CD4-positive, alpha-beta T cell (primary cell): Measurements from ENCODE around the gene CAMK4. TPM values are rescaled to one million over a fixed set of nuclear protein-coding genes. Genes with fewer than 3 reads are reported as not detected.

ENCODE experiments used
- ATAC-seq: fragments of 200-7000 bp; cut with Tn5 transposase; one replicate; pipeline ENCODE4 v1.10.0; 2022; ENCODE audit warnings: mild to moderate bottlenecking; ENCODE audit not compliant: poor library complexity
- CTCF ChIA-PET: fragments of 350-600 bp; sonication (Branson Sonifier 250); formaldehyde crosslinking; loops from one replicate; lab custom pipeline; 2021; ENCODE audit warnings: antibody characterized with exemption, inconsistent platforms; lab: Charles Lee
- POLR2A ChIA-PET: fragments of 350-600 bp; sonication (Branson Sonifier 250); formaldehyde crosslinking; loops from one replicate; lab custom pipeline; 2021; ENCODE audit warnings: antibody characterized with exemption, inconsistent platforms; lab: Charles Lee
- DNase-seq, 14 experiments: peaks; one replicate each; pipeline ENCODE4 v3.0.0-alpha.2; 2013 to 2020; ENCODE audit warnings: mixed read lengths in 2 of 14
- H3K27ac ChIP-seq, 2 donors: one replicate each; pipeline versions ENCODE4 v1.5.1 to v1.7.0; 2013; ENCODE audit warnings: low read length in 2 of 2, low read depth in 1 of 2, mild to moderate bottlenecking in 1 of 2
- H3K27me3 ChIP-seq, 2 experiments: 1 replicate in 1 of 2; 2 replicates in 1 of 2; pipeline versions ENCODE4 v1.6.1 to v1.7.0; 2013; ENCODE audit warnings: low read length in 2 of 2, control low read depth in 1 of 2, mild to moderate bottlenecking in 1 of 2, moderate library complexity in 1 of 2; ENCODE audit not compliant: insufficient read depth in 2 of 2, control insufficient read depth in 1 of 2
- H3K36me3 ChIP-seq: one replicate; pipeline ENCODE4 v1.6.1; 2013; ENCODE audit warnings: low read length, control low read depth; ENCODE audit not compliant: insufficient read depth
- H3K4me1 ChIP-seq: one replicate; pipeline ENCODE4 v1.6.1; 2013; ENCODE audit warnings: low read length, control low read depth; ENCODE audit not compliant: insufficient read depth
- H3K4me3 ChIP-seq: one replicate; pipeline ENCODE4 v1.5.1; 2013; ENCODE audit warnings: mild to moderate bottlenecking, low read length, moderate library complexity
- H3K9me3 ChIP-seq, 2 experiments: 1 replicate in 1 of 2; 2 replicates in 1 of 2; pipeline versions ENCODE4 v1.6.1 to v1.7.0; 2013; ENCODE audit warnings: low read length in 2 of 2, mild to moderate bottlenecking in 2 of 2, control low read depth in 1 of 2, moderate library complexity in 1 of 2; ENCODE audit not compliant: control insufficient read depth in 1 of 2, insufficient read depth in 1 of 2
- H3K27ac Mint-ChIP-seq: one replicate; pipeline ENCODE4 v1.8.0; 2020; ENCODE audit warnings: mixed read lengths
- H3K27me3 Mint-ChIP-seq: one replicate; pipeline ENCODE4 v1.8.0; 2021; ENCODE audit warnings: mixed read lengths
- H3K36me3 Mint-ChIP-seq: one replicate; pipeline ENCODE4 v1.8.0; 2021; ENCODE audit warnings: low read depth, mixed read lengths
- H3K4me1 Mint-ChIP-seq: one replicate; pipeline ENCODE4 v1.8.0; 2021; ENCODE audit warnings: low read depth, mixed read lengths
- H3K4me3 Mint-ChIP-seq: one replicate; pipeline ENCODE4 v1.8.0; 2020; ENCODE audit warnings: mild to moderate bottlenecking, mixed read lengths
- H3K9me3 Mint-ChIP-seq: one replicate; pipeline ENCODE4 v1.8.0; 2020; ENCODE audit warnings: mixed read lengths
- CTCF ChIP-seq: fragments of 200-600 bp; IDR thresholded peaks from one replicate; pipeline ENCODE4 v1.8.0; 2022; ENCODE audit warnings: antibody characterized with exemption, mild to moderate bottlenecking
- intact Hi-C, 2 experiments: fragments of 100-400 bp; cut with DNase I in 1 of 2; cut with micrococcal nuclease in 1 of 2; formaldehyde crosslinking; loops; one replicate each; pipeline versions ENCODE4 v1.15.1 to v1.9.0; 2023 to 2025; cut with DNase I, micrococcal nuclease
- total RNA-seq, 174 experiments: library from RNA in 2 of 174; stranded (reverse) in 2 of 174; gene quantifications; one replicate each; pipeline ENCODE4 v1.2.3 and lab custom pipeline; 2021 to 2026

The CAMK4 gene
- total RNA-seq, 2 experiments from 2014 or later: 202 to 225 TPM

- intact Hi-C loops: loop anchor here in 1 of 2 experiments (1.0 kb wide), 1 partner anchor 18 kb away; no protein-coding TSS in a partner anchor
- TF ChIP-seq CTCF: no peak
- H3K36me3 ChIP-seq: no peaks in the 10 kb centered on the region
- peaks cover 15% of the 10 kb centered on the region for H3K4me1 ChIP-seq
- ChIA-PET POLR2A (interaction anchor here (0.7 to 1.8 kb wide), 8 partner anchors 8 to 1811 kb away, joined by 3 to 4 read pairs (median 4); partner anchors contain the start of gene CAMK4), CTCF (interaction anchor here (1.0 to 3.8 kb wide), 2 partner anchors 18 to 19 kb away, joined by 3 to 24 read pairs; no protein-coding TSS in a partner anchor)
- Mint-ChIP-seq H3K27me3 (no peaks in the 10 kb centered on the region), H3K4me1 (peaks cover 32% of the 10 kb centered on the region), H3K9me3 (no peaks in the 10 kb centered on the region), H3K27ac (peak within 1 kb of the TSS; percentile 86), H3K4me3 (peak within 1 kb of the TSS; percentile 95), H3K36me3 (peaks cover 10% of the 10 kb centered on the region)
- ATAC-seq (peak; percentile 93), DNase-seq (peak; percentile 87 to 98 (median 93))
- peak within 1 kb of the TSS; percentile 90 for H3K4me3 ChIP-seq
- no peaks in the 10 kb centered on the region for H3K9me3 ChIP-seq
- no peaks in the 10 kb centered on the region for H3K27me3 ChIP-seq
- H3K27ac ChIP-seq: peak within 1 kb of the TSS; percentile 66 to 80
Measured at GRCh38 chr5:111512375-111513130, 288.4 kb downstream of the CAMK4 start, which contains the start of gene STARD4. Gene STARD4 (minus strand): TSS chr5:111512535. CDS start chr5:111507433, 5,102 bp downstream.

GRCh38 chr5:111513131-111513520 is 288.9 kb downstream of the CAMK4 start:
- no peaks in the 10 kb centered on the region for H3K9me3 Mint-ChIP-seq
- intact Hi-C loops: no loop called here
- no peak for TF ChIP-seq CTCF
- H3K27ac Mint-ChIP-seq: peak overlapping the region; percentile 86
- Histone ChIP-seq H3K27me3 (no peaks in the 10 kb centered on the region), H3K27ac (peak overlapping the region; percentile 52 to 63), H3K4me3 (peak overlapping the region; percentile 90), H3K9me3 (no peaks in the 10 kb centered on the region), H3K4me1 (peaks cover 15% of the 10 kb centered on the region), H3K36me3 (no peaks in the 10 kb centered on the region)
- peak overlapping the region; percentile 95 for H3K4me3 Mint-ChIP-seq
- ChIA-PET POLR2A (interaction anchor here (1.1 to 1.8 kb wide), 2 partner anchors 19 to 52 kb away, joined by 3 to 4 read pairs; no protein-coding TSS in a partner anchor), CTCF (interaction anchor here (3.8 kb wide), 1 partner anchor 19 kb away, joined by 24 read pairs; no protein-coding TSS in a partner anchor)
- ATAC-seq (no peak), DNase-seq (no peak)
- H3K27me3 Mint-ChIP-seq: no peaks in the 10 kb centered on the region
- peaks cover 10% of the 10 kb centered on the region for H3K36me3 Mint-ChIP-seq
- H3K4me1 Mint-ChIP-seq: peaks cover 32% of the 10 kb centered on the region

GRCh38 chr5:111514087-111514486 is 289.9 kb downstream of the CAMK4 start:
- Mint-ChIP-seq H3K9me3 (no peaks in the 10 kb centered on the region), H3K36me3 (peaks cover 10% of the 10 kb centered on the region), H3K27me3 (no peaks in the 10 kb centered on the region), H3K4me3 (peak overlapping the region; percentile 56), H3K4me1 (peaks cover 32% of the 10 kb centered on the region), H3K27ac (no peak overlapping the region)
- no peaks in the 10 kb centered on the region for H3K36me3 ChIP-seq
- POLR2A ChIA-PET: interaction anchor here (1.8 kb wide), 1 partner anchor 53 kb away, joined by 3 read pairs; no protein-coding TSS in a partner anchor
- DNase-seq (no peak), ATAC-seq (no peak)
- H3K27ac ChIP-seq: no peak overlapping the region
- peaks cover 15% of the 10 kb centered on the region for H3K4me1 ChIP-seq
- TF ChIP-seq CTCF: no peak
- no peak overlapping the region for H3K4me3 ChIP-seq
- CTCF ChIA-PET: interaction anchor here (3.8 kb wide), 1 partner anchor 18 kb away, joined by 24 read pairs; no protein-coding TSS in a partner anchor
- no peaks in the 10 kb centered on the region for H3K9me3 ChIP-seq
- intact Hi-C loops: no loop called here
- H3K27me3 ChIP-seq: no peaks in the 10 kb centered on the region
